Epithelial cell of prostate (primary cell): ENCODE data around the gene DAB1.

Experiments used
- DNase-seq: peaks from one replicate; pipeline ENCODE4 v3.0.0-alpha.2; 2011; ENCODE audit warnings: low read depth, low spot score
- H3K27ac ChIP-seq: fragments of 450-650 bp; 2 replicates; pipeline ENCODE4 v1.5.1; 2017; ENCODE audit warnings: mild to moderate bottlenecking

The DAB1 gene

GRCh38 chr1:57285992-57286391, 137.9 kb downstream of the DAB1 start:
- no peak overlapping the region for H3K27ac ChIP-seq
- DNase-seq, result no peak

GRCh38 chr1:57282411-57282810, 141.4 kb downstream of the DAB1 start:
- DNase-seq, result no peak
- no peak overlapping the region for H3K27ac ChIP-seq

- no peak for DNase-seq
- H3K27ac ChIP-seq, result peak overlapping the region; percentile 73
These were observed 142.5 kb downstream of the DAB1 start for GRCh38 chr1:57281324-57281723.

GRCh38 chr1:57279909-57280666, 143.8 kb downstream of the DAB1 start:
- peak overlapping the region; percentile 73 for H3K27ac ChIP-seq
- DNase-seq, result peak; percentile 92

- H3K27ac ChIP-seq, result no peak overlapping the region
- DNase-seq, result no peak
These were observed 145.3 kb downstream of the DAB1 start for GRCh38 chr1:57278558-57278957.

GRCh38 chr1:57277681-57278080, 146.2 kb downstream of the DAB1 start:
- H3K27ac ChIP-seq, result no peak overlapping the region
- peak; percentile 6 for DNase-seq

- no peak for DNase-seq
- no peak overlapping the region for H3K27ac ChIP-seq
These were observed 146.9 kb downstream of the DAB1 start for GRCh38 chr1:57276918-57277317.

- DNase-seq, result no peak
- H3K27ac ChIP-seq, result no peak overlapping the region
These were observed 151.3 kb downstream of the DAB1 start for GRCh38 chr1:57272601-57273000.

GRCh38 chr1:57272150-57272549, 151.7 kb downstream of the DAB1 start:
- no peak for DNase-seq
- H3K27ac ChIP-seq, result no peak overlapping the region

- no peak for DNase-seq
- no peak overlapping the region for H3K27ac ChIP-seq
These were observed 152.7 kb downstream of the DAB1 start for GRCh38 chr1:57270927-57271698.

GRCh38 chr1:57269630-57270225, 154.1 kb downstream of the DAB1 start:
- no peak overlapping the region for H3K27ac ChIP-seq
- DNase-seq, result no peak

GRCh38 chr1:57265104-57265503, 158.8 kb downstream of the DAB1 start:
- no peak for DNase-seq
- no peak overlapping the region for H3K27ac ChIP-seq

- H3K27ac ChIP-seq, result no peak overlapping the region
- no peak for DNase-seq
These were observed 161.4 kb downstream of the DAB1 start for GRCh38 chr1:57262472-57262871.

GRCh38 chr1:57258557-57259325, 165.1 kb downstream of the DAB1 start:
- no peak overlapping the region for H3K27ac ChIP-seq

GRCh38 chr1:57255945-57256344, 167.9 kb downstream of the DAB1 start:
- no peak for DNase-seq
- no peak overlapping the region for H3K27ac ChIP-seq

More at GRCh38 chr1:57258557-57259325, 165.1 kb downstream of the DAB1 start:
- no peak for DNase-seq

GRCh38 chr1:57254022-57254421, 169.8 kb downstream of the DAB1 start:
- no peak overlapping the region for H3K27ac ChIP-seq
- DNase-seq, result no peak

- H3K27ac ChIP-seq, result no peak overlapping the region
- DNase-seq, result no peak
These were observed 171.1 kb downstream of the DAB1 start for GRCh38 chr1:57252597-57253294.

- DNase-seq, result no peak
- H3K27ac ChIP-seq, result no peak overlapping the region
These were observed 173.8 kb downstream of the DAB1 start for GRCh38 chr1:57250021-57250420.

- H3K27ac ChIP-seq, result no peak overlapping the region
- DNase-seq, result no peak
These were observed 174.3 kb downstream of the DAB1 start for GRCh38 chr1:57249511-57249910.

- DNase-seq, result no peak
These were observed 175.0 kb downstream of the DAB1 start for GRCh38 chr1:57248830-57249229.

More at GRCh38 chr1:57248830-57249229, 175.0 kb downstream of the DAB1 start:
- H3K27ac ChIP-seq, result no peak overlapping the region
